GM10847 (cell line): ENCODE data around the gene AKIP1.
A peak's percentile ranks its signal among the peaks of the same experiment; 100 is the strongest.

Experiments
- POLR2A ChIP-seq: IDR thresholded peaks from 2 replicates; pipeline ENCODE4 v1.6.1; 2011; ENCODE audit not compliant: insufficient read length; ENCODE audit errors: extremely low read depth

The AKIP1 gene, protein sequence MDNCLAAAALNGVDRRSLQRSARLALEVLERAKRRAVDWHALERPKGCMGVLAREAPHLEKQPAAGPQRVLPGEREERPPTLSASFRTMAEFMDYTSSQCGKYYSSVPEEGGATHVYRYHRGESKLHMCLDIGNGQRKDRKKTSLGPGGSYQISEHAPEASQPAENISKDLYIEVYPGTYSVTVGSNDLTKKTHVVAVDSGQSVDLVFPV

DNA sequence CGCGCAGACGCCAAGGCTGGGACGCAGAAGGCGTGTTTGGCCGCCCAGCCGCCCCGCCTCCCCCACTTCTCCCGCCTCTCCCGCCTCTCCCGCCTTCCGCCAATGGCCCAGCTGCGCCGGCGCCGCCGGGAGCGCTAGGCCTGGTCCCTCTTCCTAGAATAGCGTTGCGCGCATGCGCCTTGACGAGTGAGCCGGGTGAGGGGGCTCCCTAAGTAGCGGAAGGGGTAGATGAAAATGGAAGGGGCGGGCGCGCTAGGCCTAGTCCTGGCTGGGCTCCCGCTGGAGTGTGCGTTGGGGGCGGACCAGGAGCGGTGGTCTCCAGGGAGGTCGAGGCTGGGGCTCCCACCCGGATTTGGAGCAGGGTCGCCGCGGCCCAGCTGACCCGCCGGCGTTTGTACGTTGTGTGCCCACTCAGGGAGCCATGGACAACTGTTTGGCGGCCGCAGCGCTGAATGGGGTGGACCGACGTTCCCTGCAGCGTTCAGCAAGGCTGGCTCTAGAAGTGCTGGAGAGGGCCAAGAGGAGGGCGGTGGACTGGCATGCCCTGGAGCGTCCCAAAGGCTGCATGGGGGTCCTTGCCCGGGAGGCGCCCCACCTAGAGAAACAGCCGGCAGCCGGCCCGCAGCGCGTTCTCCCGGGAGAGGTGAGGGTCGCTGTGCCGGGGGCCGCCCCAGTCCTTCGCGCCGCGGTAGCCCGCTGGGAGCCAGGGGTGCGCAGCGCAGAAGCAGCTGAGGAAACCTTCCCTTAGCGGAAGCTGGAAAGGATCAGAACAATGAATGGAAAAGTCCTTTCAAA is at the start of gene AKIP1:
Gene AKIP1 (plus strand): TSS at position 161 of the 795 bp plus-strand sequence. CDS start 261 bp downstream, at position 422.
- TF ChIP-seq POLR2A = peak; percentile 53

DNA sequence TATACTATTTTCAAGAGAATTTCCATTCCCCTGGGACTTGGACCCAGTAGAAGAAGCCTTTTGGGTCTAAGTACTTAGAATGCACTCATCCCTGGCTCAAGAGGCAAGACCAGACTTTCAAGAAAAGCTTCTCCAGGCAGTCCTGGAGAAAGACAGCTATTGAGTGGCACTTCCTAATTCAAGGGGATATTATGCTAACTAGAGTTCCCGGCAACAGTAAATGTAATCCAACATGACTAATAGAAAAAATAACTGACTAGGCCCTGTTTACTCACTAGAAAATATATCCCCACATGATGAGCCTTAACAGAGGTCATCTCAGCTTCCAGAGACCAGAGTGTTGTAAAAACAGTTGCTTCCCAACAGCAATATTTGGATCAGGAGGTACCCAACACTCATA is 47.2 kb upstream of the AKIP1 start:
- no peak for TF ChIP-seq POLR2A

DNA sequence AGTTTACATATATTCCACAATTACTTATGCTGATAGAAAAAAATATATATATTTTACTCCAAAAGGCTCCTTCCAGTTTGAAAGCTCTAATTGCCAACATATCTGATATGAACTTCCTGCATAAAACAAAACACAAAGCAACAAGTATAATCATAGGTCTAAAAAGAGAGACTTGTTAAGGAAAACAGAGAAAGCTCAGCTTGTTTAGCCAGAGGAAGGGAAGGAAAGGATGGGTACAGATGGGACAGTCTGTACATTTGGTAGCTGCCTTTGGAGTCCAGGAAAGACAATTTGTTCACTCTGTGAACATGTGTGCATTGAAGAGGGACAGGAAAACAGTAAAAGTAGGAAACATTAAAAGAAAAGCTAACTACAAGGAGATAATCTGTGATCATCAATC is 45.7 kb upstream of the AKIP1 start:
- no peak for TF ChIP-seq POLR2A

DNA sequence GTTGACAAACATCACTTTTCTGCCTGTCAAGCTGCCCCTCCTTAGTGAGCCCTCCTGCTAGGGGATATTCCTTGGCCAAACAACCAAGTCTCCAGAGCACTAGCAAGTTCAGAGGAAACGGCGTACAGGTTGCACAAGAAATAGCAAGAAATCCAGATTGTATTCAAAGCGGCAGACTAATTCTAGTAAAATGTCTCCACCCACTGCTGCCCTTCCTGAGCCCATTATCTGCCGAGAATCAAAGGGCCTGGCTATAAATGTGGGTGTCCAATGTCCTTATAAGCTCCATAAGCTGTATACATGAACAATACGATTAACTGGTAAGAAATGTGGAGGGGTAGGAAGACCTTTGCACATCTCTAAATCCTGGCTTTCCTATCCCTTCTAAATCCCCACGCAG is 44.0 kb upstream of the AKIP1 start:
- no peak for TF ChIP-seq POLR2A

DNA sequence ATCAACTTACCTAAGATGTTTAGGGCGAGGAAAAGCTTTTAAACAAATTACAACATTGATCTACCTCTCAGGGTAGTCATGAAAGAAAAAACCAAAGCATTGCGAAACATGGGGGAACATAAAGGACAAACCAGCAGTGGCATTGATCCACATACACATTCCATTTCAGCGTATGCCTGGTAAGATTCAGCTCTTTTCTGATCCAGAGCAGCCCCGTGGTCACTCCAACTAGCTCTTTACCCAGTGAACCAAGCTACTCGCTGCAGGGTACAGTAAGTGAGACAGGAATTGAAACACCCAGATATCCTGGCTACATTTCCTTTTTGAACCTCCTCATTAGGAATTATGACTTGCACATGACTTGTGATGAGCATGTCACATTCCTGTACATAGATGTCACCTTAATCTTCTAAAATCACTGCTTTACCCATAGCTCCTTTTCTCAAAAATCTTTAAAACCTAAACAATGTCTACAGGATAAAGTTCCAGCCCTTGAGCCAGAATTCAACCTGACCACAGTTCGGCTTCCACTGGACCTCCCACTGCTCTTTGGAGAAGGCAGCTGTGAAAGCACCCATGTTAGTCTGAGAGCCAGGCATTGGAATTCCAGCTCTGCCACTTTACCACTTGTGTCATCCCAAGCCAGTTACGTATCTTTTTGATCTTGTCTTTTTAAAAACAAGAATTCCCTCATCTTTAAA is 42.9 kb upstream of the AKIP1 start:
- no peak for TF ChIP-seq POLR2A

DNA sequence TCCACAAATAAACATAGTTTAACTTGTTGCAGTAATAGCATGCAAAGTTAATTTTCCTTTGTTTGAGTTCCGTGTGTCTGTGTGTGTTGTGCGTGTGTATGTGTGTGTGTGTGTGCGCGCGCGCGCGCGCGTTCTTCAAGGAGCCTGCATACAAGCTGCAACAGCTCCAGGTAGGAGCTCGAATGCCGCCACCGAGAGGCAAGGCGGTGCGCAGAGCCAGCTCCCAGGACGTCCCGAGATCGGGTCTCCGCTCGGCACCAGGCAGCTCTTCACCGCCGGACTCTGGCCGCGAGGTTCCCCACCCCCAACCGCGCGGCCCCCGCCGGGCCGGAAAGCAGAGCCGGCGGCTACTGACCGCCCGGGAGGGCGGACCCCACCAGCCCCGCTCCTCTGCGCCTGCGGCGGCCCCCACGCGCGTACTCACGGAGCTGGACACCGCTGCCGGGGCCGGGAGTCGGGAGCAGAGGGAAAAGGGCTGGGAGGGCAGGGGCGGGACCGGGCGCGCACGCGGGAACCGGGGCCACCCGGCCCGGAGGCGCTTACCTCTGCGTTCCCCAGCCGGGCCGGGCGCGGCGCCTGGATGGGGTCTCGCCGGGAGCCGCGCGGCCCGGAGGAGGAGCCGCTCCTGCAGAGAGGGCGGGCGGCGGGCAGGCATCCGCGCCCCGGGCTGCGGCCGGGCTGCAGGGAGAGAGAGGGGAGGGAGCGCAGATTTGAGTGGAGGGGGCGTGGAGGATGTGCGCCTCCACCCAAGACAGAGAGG is 40.4 kb upstream of the AKIP1 start:
- no peak for TF ChIP-seq POLR2A

DNA sequence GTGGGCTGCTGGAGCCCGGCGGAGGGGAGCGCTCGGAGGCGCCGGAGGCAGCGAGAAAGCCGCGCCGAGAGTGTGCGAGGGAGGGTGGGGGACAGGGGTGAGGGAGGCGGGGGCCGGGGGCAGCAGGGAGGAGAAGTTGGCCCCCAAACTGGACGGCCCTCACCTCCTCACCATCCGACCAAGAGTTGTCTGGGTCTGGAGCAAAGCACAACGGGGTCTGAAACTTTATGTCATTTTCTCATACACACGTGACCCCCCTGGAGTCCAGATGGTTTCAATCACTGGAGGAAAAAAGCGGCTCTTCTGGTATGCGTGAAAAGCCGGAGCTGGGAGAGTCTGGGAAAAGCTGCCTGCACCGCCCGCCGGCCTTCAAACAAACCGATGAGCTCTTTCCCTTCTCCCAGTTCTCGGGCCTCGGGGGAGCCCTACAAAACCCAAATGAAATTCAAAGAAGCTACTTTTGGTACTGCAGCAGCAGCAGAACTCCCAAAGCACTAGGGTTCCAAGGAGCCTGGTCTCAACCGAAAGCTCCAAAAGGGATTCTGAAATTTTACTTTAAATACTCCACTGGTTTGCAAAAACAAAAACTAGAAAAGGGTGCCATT is 39.7 kb upstream of the AKIP1 start:
- no peak for TF ChIP-seq POLR2A

DNA sequence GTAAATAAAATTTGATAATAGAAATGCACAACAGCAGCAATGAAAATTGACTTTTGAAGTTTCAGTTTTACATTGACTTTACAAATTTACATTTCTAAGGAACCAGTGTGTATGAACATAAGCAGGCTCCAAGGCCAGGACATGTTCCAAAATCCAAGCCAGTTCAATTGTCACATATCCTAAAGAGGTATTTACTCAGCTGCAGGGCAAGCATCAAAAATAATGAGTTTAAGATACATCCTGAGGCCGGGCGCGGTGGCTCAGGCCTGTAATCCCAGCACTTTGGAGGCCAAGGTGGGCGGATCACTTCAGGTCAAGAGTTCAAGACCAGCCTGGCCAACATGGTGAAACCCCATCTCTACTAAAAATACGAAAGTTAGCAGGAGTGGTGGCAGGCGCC is 39.0 kb upstream of the AKIP1 start:
- TF ChIP-seq POLR2A = no peak

DNA sequence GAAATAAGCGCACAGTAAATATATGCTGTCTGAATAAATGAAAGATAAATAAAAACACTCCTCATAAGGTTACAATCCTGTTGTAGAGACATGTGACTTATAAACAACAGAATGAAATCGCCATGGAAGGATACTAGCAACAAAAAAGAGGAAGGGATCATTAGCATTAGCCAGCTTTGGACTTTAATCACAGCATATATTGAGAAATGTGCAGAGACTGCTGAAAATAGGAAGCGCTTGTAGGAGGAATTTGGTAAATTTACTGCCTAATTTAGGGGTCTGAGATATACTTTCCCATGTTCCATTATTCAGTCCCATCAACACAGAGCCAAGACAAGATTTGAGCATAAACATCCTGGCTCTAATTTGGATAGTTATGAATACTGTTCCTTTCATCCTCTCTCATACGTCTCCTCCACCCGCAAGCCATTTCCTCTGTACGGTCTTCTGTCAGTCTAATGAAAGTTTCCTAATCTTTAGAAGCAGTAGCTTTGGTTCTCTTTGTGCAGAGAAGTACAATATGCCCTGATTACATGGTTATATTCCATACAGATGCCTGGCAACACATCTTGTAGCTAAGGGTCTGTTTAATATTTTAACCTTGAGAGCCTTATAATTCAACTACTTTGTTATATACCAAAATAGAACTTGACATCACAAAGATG is 37.1 kb upstream of the AKIP1 start:
- TF ChIP-seq POLR2A = no peak

DNA sequence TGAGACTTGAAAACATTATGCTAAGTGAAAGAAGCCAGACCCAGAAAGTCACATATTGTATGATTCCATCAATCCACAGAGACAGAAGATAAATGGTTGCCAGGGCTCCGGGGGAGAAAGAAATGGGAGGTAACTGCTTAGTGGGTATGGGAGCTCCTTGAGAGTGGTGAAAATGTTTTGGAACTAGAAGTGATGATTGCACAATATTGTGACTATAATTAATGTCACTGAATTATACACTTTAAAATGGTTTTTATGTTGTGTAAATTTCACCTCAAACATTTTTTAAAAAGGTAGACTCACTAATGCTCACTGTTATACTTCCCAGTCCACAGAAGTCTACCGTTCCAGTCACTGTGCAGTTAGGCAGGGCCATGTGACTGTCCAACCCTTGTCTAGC is 32.2 kb upstream of the AKIP1 start:
- TF ChIP-seq POLR2A = no peak

DNA sequence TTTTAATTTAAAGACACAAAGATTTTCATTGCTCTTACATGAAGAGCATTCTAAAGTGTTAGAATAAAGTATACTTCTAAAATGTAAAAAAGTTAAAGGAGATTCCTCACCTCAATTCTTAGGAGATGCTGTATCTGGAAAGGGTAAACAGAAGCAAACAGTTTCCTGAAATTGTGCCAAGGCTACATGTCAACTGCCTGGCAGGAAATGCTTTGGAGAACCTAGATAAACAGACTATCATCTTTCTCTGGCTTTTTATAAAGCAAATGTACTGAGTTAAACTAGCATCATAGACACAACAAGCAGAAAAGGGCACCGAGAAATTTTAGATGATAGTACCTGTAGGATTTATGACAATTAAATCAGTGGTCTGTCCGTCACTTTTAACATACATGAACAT is 24.7 kb upstream of the AKIP1 start:
- no peak for TF ChIP-seq POLR2A

DNA sequence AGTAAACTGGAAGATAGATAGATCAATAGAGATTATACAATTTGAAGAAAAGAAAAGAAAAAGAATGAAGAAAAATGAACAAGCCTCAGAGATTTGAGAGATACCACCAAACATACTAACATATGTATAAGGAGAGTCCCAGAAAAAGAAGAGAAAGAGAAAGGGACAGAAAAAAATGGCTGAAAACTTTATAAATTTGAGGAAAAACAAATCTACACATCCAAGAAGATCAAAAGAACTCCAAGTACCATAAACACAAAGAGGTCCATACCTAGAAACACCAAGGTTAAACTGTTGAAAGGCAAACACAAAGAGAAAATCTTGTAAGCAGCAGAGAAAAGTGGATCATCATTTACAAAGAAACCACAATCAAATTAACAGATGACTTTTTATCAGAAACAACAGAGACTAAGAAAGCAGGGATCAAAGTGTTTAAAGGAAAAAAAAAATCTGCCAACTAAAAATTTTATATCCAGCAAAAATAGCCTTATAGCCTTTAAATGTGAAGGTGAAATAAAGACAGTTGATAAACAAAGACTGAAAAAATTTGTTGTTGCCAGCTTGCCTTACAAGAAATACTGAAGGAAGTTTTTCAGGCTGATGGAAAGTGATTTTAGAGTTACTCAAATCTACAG is 11.8 kb upstream of the AKIP1 start:
- TF ChIP-seq POLR2A = no peak

DNA sequence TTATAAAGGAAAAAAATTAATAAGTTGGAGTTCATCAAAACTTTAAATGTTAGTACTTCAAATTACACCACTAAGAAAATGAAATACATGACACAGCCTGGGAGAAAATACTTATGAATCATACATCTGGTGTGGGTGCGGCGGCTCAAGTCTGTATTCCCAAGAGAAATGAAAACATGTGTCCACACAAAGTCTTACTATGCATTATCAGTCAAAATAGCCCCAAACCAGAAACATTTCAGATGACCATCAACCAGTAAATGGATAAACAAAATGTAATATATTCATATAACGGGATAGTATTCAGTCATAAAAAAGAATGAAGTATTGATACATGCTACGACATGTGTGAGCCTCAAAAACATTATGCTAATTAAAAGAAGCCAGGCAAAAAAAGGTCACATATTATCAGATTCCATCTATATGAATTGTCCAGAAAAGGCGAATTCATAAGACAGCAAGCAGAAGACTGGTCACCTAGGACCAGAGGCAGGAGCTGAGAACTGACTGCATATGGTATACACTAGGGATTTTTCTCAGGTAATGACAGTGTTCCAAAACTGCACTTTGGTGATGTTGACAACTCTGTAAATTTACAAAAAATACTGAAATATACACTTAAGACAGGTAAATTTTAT is 5.3 kb upstream of the AKIP1 start:
- TF ChIP-seq POLR2A = no peak

DNA sequence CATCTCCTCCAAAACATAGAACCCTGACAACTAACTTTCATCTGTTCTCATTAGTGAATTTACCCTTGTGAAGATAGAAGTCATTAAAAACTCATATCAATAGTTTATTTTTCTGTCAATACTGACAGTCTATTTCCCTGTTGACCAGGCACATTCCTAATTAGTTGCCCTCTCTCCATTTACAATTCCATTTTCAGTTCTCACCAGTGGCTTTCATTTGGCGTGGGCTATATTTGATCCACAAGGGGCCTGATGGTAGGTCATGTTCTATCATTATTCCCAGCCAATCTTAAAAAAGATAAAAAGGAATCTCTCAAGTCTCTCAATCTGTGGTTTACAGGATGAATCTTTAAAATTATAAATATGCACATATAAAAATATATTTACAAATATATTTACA is 3.9 kb upstream of the AKIP1 start:
- no peak for TF ChIP-seq POLR2A
